Islet of Langerhans (tissue), 1 donor: ENCODE results near the gene SLC43A3.
"Not testable (repeated sequence)": the region's sequence is repeated elsewhere in the genome, so short reads cannot be mapped to it uniquely, and the experiment has no call there.

ENCODE experiments used
- FAIRE-seq: peaks from one replicate; lab custom pipeline; 2011; peaks lifted over from hg19 to GRCh38; lab: Jason Lieb, UNC

The SLC43A3 gene

DNA sequence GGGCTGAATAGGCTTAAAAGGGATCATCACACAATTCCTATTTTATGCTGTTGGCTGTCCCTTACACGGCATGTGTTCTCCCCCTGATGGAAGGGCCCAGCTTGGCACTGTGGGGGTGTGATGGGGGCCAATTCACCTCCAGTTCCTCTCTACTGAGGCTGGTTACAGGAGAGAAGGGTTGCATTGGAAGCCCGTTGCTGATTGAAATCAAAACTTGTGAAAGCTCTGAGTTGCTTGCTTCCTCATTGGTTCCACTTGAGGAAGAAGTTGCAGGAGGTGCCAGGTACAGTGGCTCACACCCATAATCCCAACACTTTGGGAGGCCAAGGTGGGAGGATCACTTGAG lies 23.1 kb downstream of the SLC43A3 start:
- no peak for FAIRE-seq

DNA sequence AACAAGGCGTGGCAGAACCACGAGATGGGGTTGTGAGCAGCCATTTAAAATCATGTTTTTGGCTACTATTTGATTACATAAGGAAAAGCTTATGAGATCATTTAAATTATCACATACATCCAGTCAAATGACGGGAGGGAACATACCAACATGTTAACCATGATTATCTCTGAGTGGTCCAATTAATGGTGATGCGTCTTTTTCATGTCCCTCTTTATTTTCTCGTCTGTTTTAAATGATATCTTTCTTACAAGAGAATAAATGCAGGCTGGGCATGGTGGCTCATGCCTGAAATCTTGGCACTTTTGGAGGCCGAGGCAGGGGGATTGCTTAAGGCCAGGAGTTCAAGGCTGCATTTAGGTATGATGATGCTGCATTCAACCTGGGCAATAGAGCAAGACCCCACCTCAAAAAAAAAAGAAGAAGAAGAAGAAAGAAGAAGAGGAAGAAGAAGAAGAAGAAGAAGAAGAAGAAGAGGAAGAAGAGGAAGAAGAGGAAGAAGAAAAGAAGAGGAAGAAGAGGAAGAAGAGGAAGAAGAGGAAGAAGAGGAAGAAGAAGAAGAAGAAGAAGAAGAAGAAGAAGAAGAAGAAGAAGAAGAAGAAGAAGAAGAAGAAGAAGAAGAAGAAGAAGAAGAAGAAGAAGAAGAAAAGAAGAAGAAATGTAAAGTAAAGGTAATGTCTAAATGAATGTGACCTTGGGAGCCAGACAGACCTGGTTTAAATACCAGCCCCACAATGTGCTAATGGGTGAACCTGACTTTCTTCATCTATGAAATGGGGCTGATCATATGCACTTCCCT lies 23.7 kb downstream of the SLC43A3 start:
- not testable (repeated sequence) for FAIRE-seq

DNA sequence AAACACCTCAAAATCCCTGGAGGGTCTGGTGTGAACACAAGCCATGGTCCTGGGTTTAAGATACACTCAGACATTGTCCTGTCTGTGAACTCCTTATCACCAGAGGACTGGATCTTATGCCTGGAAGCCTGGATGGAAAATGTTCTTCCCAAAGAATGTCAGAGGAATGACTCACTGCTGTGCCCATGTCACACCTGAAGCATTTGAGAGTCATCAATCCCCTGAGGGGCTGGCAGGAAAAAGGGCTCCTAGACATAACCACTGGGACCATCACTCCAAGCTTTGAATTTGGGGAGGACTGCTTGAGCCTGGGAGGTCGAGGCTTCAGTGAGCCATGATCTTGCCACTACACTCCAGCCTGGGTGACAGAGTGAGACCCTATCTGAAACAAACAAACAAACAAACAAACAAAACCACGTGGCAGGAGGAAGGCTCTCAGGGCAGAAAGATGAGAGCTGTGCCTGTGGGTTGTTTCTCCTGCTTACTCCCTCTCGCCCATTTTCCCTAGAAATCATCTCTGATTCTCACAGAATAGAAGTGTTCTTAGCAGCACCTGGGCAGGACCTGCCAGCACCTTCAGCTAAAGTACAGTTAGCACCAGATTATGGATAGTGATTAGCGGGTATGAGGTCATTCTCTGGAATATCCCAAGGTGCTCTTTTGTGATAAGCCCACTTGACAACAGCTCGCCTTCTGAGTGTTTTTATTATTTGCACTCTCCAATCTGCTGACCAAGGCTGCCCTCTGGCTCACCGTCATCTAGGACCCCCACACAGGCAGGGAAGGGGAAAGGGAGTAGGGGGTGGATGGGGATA lies 24.5 kb downstream of the SLC43A3 start:
- no peak for FAIRE-seq

DNA sequence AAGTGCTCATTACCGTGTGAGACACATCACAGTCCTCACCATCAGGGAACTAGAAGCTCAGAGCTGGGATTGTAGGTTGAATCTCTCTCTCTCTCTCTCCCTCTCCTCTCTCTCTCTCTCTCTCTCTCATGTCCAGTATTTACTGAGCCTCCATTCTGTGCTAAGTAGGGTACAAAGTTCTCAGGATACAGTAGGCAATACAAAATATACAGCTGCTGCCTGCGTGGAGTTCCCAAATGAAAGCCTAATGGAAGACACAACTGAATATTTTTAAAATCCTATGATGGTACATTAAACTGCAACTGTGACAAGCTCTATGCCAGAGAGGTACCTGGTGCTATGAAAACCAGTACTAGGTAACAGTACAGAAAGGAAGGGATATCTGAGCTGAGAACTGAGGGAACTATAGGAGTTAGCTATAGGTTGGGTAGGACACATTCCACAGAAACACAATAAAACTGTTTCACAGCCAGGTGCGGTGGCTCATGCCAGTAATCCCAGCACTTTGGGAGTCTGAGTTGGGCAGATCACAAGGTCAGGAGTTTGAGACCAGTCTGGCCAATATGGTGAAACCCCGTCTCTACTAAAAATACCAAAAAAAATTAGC lies 26.8 kb downstream of the SLC43A3 start:
- FAIRE-seq, result no peak

DNA sequence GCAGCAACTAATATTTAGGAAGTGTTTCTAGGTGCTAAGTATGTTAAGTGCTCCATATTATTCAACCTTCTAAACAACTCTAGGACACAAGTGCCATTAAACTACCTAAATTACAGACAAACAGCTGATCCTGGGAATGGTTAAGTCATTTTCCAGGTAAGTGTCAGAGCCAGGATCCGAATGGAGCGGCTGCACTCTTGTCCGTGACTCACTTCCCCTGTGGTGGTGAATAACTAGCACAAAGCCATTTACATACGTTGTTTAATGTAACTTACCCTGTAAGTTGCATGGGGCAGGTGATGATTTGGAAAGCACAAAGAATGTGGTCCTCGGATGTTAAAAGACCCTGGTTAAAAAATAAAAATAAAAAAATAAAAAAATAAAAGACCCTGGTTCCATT lies 27.7 kb downstream of the SLC43A3 start:
- FAIRE-seq, result no peak

DNA sequence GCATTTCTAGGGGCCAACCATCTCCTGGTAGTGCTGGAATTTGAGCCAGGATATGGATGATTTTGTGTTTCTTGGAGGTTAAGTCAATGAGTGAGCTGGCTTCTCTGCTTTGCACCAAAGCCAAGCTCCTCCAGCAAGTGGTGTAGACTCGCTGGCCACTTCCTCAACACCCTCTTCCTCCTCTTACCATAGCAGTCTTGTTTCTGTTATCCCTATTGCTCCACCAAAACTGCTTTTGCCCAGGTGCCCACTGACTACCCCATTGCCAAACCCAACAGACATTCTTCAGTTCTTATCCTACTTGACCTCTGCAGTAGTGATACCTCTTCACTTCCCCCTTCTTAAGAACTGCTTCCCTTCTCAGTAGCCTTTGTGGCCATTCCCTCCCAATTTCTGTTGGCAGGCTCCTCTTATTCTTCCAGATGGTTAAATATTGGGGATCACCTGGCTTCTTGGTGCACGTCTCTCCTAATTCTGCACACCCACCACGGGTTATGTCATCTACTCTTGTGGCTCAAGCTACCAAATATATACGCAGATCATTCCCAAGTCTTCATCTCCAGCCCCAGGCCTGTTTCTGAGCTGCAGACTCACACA lies 29.4 kb downstream of the SLC43A3 start:
- no peak for FAIRE-seq

DNA sequence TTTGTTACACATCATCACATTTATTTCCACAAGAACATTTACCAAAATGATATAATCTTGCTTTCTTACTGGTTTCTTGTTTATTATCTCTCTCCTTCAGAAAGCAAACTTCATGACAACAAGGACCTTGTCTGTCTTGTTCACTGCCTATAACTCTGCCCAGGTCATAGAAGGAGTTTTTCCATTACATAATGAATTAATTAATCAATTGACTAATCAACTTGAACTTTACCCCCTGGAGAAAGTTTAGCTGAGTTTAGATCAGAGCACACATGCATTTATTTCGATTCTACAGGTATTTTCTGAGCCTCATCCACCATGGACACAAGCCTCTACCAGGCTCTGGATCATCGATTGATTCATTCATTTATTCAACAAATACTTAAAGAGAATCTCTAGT lies 30.2 kb downstream of the SLC43A3 start:
- FAIRE-seq, result no peak

DNA sequence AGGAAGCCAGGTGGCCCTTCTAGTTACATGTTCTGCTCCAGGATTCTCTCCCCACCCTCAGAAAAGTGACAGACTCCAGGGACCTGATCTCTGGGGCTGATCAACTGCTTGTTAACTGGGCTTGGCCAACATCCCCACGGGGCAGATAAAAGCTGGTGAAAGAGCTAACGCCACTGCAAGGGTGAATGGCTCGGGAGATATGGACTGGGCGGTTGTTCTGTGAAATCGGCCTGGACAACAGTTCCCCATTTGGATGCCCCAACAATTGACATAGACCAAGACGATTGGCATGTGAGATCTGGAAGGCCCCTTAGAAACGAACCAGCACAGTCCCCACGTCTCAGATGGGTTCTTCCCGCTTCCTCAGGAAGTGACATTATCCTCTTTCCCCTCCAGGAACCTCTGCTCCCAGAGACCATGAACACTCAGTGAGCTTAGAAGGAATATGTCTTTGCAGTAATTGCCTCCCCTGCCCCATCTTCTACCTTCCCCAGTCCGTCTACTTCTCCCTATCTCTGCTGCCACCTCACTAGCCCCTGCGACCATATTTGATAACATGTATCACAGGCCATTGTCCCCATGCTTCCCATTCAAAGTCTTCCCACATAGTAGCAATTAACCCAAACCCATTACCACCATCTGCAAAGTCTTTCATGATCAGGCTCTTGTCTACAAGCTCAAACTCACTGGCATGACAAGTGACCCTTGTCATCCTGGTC lies 30.9 kb downstream of the SLC43A3 start:
- no peak for FAIRE-seq

DNA sequence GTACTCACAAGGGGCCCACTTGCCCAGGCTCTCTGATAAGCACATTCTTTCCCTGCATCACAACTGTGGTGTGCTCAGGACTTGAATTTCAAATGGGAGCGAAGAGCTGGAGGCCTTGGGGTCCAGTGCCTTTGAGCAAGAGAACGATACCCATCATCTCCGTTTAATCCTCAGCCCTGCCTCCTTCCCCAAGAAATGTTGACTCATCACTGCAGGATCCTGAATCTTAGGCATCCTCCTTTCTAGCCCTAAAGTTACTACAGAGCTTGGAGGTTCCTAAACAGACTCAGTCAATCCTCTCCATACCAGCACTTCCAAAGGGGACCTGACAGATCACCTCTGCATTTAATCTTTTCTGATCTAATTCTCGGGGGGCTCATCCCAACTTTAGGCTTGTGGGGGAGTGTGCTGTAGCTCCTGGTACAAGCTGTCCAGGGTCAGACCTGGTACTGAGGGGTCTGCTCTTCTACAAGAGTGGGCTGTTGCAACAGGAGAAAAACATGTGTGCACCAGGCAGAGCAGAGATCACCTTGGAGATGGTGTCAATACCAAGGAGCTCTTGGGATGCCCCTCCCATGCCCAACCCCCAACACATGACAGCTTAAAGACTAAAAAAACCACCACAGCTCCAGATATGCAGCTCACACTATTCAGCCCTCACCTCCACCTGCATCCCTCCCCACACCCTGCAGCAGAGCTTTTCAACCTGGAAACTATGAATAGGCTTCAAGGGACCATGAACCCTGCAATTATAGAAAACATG lies 32.5 kb downstream of the SLC43A3 start:
- FAIRE-seq, result no peak

DNA sequence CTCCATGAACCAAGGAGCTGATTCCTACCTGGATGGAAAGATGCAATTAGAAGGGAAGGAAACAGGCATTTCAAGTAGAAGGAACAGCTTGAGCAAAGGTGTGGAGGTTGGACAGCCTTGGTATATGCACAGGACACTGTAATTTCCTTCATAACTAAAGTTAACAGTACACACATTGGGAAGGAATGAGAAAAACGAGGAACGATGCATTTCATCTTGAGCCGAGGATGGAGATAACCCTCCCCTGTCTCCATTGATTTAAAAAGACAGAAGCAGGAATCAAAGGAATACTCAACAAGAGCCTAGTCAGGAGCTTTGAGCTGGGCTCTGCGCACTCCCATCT lies 34.2 kb downstream of the SLC43A3 start:
- FAIRE-seq, result no peak

DNA sequence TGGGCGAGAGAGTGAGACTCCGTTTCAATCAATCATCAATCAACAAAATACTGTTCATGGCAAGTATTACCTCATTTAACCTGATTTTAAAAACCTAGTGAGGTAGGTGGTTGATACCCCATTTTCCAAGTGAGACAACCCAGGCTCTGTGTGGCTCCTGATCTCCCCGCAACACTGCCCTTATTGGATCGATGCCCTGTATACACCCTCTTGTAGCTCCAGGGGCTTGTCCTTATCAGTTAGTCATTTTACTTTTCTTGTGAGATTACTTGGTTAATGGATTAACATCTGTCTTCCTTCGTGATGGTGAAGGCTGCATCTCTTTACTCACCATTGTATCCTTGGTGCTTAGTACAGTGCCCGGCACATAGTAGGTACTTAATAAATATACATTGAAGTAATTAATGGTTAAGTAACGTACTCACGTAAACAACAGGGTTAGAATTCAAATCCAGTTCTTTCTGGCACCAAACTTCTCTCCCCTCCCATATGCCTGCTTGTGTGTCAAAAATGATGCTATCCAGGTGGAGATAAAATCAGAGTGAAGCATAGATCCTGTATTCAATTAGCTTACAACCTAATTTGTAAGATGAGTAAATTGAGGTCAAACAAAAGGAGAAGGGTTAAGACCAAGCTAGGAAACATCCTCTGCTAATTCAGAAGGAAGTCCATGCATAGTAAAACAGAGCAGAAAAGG lies 34.7 kb downstream of the SLC43A3 start:
- FAIRE-seq, result no peak

DNA sequence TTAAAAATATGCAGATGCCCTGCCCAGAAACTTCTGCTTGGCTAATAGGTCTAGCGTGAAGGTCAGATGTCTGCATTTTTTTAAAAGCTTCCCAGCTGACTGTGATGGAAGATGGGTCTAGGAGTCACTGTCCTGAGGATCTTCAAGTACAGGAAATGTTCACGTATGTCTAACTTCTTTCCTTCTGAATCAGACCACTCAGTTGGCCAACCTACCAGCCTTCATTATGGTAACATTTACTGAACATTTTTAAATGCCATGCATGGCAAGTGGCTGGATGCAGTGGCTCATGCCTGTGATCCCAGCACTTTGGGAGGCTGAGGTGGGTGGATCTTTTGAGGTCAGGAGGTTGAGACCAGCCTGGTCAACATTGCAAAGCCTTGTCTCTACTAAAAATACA lies 35.4 kb downstream of the SLC43A3 start:
- no peak for FAIRE-seq

DNA sequence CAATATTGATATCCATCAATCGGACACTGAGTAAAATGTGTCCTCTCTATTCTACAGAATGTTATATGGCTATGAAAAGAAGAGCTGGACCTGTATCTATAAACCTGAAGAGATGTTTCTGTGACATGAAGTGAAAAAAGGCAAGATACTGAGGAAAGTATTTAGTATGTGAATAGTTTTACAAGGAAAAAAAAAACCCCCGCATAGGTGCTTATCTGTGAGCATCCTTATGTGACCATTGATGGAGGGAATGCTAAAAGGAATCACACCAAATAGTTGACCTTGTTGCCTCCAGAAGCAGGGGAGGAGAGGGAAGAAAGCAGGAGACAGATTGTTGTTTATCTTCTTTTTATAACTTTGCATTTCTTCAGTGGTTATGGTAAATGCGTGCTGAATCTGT lies 35.8 kb downstream of the SLC43A3 start:
- FAIRE-seq, result no peak

DNA sequence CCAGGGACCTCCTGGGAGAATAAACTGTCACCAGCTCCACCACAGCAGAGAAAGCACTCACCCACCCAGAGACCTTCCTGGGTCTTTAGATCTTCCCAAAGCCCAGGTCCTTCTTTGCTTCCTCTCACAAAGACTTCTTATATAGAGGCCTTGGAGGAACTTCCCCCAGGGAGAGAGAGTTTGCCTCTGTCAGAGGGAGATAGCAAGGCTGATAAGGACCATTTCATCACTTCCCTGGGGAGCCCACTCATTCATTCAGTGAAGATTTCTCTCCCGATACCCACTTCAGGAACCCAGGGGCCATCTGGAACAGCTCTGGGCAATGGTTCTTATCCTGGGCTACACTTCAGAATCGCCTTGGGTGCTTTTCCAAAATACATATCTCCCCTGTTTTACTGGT lies 36.4 kb downstream of the SLC43A3 start, which contains the start of gene PRG2:
Gene PRG2, minus strand, starts transcription at position 116 of the 400 bp plus-strand sequence. CDS start 706 bp downstream, outside the sequence.
- no peak for FAIRE-seq

DNA sequence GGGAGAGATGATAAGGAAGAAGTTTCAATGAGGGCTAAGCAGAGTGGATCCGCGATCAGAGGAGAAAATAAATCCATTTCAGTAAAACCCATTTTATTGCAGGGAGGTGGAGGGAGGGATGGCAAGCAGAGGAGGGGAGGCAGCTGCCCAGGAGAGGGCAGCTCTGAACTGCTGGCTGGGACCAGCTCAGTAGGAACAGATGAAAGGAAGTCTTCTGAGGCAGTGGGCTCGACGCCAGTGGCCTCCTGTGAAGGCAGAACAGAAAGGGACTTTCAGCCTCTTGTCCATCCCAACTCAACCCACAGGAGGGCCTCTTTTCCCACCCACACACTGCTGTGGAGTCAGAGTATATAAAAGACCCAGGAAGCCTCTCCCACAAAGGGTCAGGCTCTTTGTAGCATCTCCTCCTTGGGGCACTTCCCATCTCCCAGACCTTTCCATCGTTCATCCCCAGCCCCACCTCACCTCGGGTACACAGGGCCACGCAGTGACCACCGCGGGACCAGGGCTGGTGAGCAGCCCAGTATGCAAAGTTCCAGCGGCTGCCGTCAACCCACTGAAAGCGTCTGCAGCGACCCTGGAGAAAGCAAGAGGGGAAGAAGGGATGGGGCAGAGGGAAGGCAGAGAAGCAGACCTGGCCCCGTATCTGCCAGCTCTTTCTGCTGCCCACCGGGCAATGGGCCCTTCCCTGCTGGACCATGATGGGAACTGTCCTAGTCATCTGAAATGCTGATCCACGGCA lies 39.5 kb downstream of the SLC43A3 start:
- FAIRE-seq, result no peak

DNA sequence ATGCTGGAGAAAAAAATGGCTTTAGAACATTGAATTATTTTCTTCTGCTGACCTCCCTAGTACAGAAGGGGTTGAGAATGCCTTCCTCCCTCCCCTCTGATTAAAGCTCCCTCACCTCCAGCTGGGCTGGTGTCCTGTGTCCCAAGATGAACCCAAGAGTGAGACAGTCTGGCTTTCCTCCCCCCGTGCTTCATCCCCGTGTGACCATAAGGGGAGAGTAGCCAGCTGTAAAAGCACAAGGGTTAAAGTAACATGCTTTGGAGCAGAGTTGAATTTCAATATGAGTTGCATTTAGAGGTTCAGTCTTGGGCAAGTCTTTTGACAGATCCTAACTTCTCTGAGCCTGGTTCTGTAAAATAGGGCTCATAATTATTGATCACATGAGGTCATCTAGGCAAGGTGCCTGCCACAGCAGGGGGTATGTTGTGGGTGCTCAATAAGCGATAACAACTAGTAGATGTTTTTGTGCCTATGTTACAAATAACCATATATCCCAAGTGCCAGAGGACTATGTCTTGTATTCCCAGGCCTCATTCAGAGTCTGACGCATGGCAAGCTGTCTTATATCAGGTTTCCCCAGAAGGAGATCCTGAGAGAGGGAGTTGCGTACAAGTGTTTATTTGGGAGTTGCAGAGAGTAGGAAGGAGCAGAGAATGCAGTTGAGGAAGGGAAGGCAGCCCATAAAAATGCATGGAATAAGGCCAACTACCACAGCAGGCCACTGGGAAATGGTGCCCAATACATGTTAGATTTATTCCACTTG lies 40.6 kb downstream of the SLC43A3 start:
- no peak for FAIRE-seq

DNA sequence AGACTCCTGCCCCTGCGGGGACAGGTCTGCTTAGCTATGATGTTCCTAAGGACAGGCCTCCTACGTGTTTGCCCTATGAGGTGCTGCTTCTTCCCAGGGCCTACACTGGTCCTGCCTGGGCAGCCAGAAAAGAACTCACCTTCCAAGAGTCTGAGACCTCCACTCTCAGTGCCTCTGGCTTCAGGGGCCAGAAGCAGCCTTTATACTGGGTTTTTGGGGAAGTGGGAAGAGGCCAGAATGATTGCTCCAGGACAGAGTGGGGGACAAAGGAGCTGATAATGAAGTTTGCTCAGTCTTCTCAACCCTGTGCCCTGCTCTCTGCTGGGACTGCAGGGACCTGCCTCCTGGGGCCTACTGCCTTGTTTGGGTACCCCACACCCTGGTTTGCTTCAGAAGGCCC lies 45.9 kb downstream of the SLC43A3 start, which contains the start of gene PRG3:
Gene PRG3, minus strand, starts transcription at position 176 of the 400 bp plus-strand sequence. CDS start 442 bp downstream, outside the sequence.
- FAIRE-seq, result no peak

DNA sequence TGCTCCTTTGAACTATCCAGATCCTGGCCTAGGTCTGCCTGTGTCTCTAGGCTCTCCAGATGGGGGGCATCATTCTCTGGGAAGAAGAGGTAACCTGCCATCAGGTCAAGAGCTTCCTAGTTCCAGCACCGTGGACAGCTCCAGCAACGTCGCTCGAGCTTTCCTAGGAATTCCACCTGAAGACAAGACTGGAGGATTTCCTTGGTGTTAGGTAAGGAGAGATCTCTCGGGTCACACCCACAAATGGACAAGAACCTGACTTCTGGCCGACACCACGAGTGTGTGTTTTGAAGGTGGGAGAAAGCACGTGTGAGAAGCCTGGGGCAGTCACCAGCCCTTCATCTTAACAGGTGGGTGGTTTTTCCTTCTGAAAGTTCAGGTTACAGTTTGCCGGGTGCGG lies 47.2 kb downstream of the SLC43A3 start:
- no peak for FAIRE-seq

DNA sequence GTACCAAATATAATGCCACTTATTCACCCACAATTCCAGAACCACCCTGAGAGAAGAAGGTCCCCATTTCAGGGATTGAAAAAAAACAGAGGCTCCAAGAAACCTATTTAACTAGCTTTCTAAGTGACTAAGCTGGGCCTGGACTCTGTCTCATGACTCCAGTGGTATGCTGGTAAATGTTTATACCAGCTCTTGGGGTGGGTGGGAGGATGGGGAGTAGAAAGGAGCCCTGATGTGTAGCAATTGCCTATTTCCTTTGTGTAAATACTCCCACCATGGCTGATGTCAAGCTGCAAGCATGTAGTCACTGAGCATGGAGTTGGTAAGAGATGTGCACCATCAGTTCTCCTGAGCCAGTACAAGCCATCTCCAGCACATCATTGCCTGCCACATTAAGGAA lies 48.7 kb downstream of the SLC43A3 start:
- no peak for FAIRE-seq
